DND-41 (cell line): ENCODE results near the gene AMZ2.
"Not testable (repeated sequence)": the region's sequence is repeated elsewhere in the genome, so short reads cannot be mapped to it uniquely, and the experiment has no call there.

Source experiments
- ATAC-seq: fragments of 200-7000 bp; cut with Tn5 transposase; 3 replicates; pipeline ENCODE4 v1.9.1; 2021; ENCODE audit warnings: low read depth; ENCODE audit not compliant: insufficient read depth
- DNase-seq: peaks from one replicate; pipeline ENCODE4 v3.0.0-alpha.2; 2020
- H2AFZ ChIP-seq: 2 replicates; pipeline ENCODE4 v1.6.0; 2012; ENCODE audit warnings: low read depth, low read length
- H3K27ac ChIP-seq: 2 replicates; pipeline ENCODE4 v1.5.1; 2012; ENCODE audit warnings: low read length, inconsistent platforms
- H3K27me3 ChIP-seq: fragments of 200-600 bp; sonication (generic); 2 replicates; pipeline ENCODE4 v1.6.0; 2012; ENCODE audit warnings: low read length, mild to moderate bottlenecking, inconsistent platforms; ENCODE audit not compliant: insufficient read depth, poor library complexity
- H3K36me3 ChIP-seq: 2 replicates; pipeline ENCODE4 v1.5.1; 2012; ENCODE audit warnings: low read length, inconsistent platforms; ENCODE audit not compliant: insufficient read depth
- H3K4me1 ChIP-seq: 2 replicates; pipeline ENCODE4 v1.5.1; 2012; ENCODE audit warnings: mild to moderate bottlenecking, low read length; ENCODE audit not compliant: insufficient read depth
- H3K4me2 ChIP-seq: 2 replicates; pipeline ENCODE4 v1.6.0; 2012; ENCODE audit warnings: mild to moderate bottlenecking, moderate library complexity, low read length, inconsistent platforms; ENCODE audit not compliant: insufficient read depth
- H3K4me3 ChIP-seq, 2 experiments: fragments of 200-600 bp in 1 of 2; shearing (Covaris generic) in 1 of 2; 2 replicates each; pipeline ENCODE4 v1.5.1; 2012 to 2016; ENCODE audit warnings: inconsistent platforms in 2 of 2, low read length in 2 of 2, mild to moderate bottlenecking in 2 of 2, low read depth in 1 of 2, moderate library complexity in 1 of 2
- H3K79me2 ChIP-seq: 2 replicates; pipeline ENCODE4 v1.6.0; 2012; ENCODE audit warnings: low read length, inconsistent platforms; ENCODE audit not compliant: insufficient read depth
- H3K9ac ChIP-seq: 2 replicates; pipeline ENCODE4 v1.6.0; 2012; ENCODE audit warnings: low read depth, mild to moderate bottlenecking, inconsistent platforms, low read length, moderate library complexity
- H3K9me3 ChIP-seq: 2 replicates; pipeline ENCODE4 v1.5.1; 2012; ENCODE audit warnings: low read length, moderate library complexity, mild to moderate bottlenecking, inconsistent platforms; ENCODE audit not compliant: insufficient read depth, severe bottlenecking
- H4K20me1 ChIP-seq: 2 replicates; pipeline ENCODE4 v1.6.0; 2012; ENCODE audit warnings: low read length; ENCODE audit not compliant: insufficient read depth
- CTCF ChIP-seq: IDR thresholded peaks from 2 replicates; pipeline ENCODE4 v1.5.1; 2012; ENCODE audit warnings: borderline replicate concordance, low read length, moderate library complexity, mild to moderate bottlenecking; ENCODE audit not compliant: poor library complexity, severe bottlenecking; ENCODE audit errors: extremely low read depth
- EZH2 ChIP-seq: IDR thresholded peaks from 3 replicates; pipeline ENCODE4 v1.6.1; 2012; ENCODE audit warnings: borderline replicate concordance, low read depth, mild to moderate bottlenecking, moderate library complexity, low read length, inconsistent platforms; ENCODE audit not compliant: severe bottlenecking

The AMZ2 gene

GRCh38 chr17:68260051-68260762 lies 12.4 kb downstream of the AMZ2 start:
- H3K36me3 ChIP-seq = peaks cover 7% of the 10 kb centered on the region; the same call in 1 of the 2 replicates
- no peak for TF ChIP-seq EZH2
- no peak for TF ChIP-seq CTCF

GRCh38 chr17:68262467-68262866 lies 14.6 kb downstream of the AMZ2 start:
- not testable (repeated sequence) for H2AFZ ChIP-seq, H3K4me3 ChIP-seq, H3K9ac ChIP-seq, H3K4me2 ChIP-seq, ATAC-seq, H3K27me3 ChIP-seq, H4K20me1 ChIP-seq, H3K79me2 ChIP-seq, H3K27ac ChIP-seq, H3K9me3 ChIP-seq, H3K36me3 ChIP-seq, DNase-seq
- H3K4me1 ChIP-seq = peaks cover 53% of the 10 kb centered on the region

More at GRCh38 chr17:68260051-68260762, 12.4 kb downstream of the AMZ2 start:
- Histone ChIP-seq H3K9me3 (no peaks in the 10 kb centered on the region), H3K9ac (peak overlapping the region; percentile 24), H4K20me1 (no peaks in the 10 kb centered on the region), H3K4me3 (no peak overlapping the region), H2AFZ (no peak overlapping the region), H3K27me3 (no peaks in the 10 kb centered on the region), H3K27ac (peak overlapping the region; percentile 64), H3K79me2 (no peaks in the 10 kb centered on the region), H3K4me1 (peaks cover 73% of the 10 kb centered on the region), H3K4me2 (no peak overlapping the region)
- ATAC-seq (no peak), DNase-seq (no peak)

- H3K79me2 ChIP-seq, H4K20me1 ChIP-seq, H3K9me3 ChIP-seq, H3K27me3 ChIP-seq, H3K9ac ChIP-seq, H3K4me3 ChIP-seq, H2AFZ ChIP-seq: not testable (repeated sequence)
- ATAC-seq (peak; percentile 52), DNase-seq (peak; percentile 52)
- H3K27ac ChIP-seq = peak overlapping the region; percentile 48
- peak; percentile 71 for TF ChIP-seq CTCF
- H3K4me2 ChIP-seq = peak overlapping the region; percentile 3; the same call in 1 of the 2 replicates
- H3K36me3 ChIP-seq = peaks cover 11% of the 10 kb centered on the region; the same call in 1 of the 2 replicates
- peaks cover 46% of the 10 kb centered on the region for H3K4me1 ChIP-seq
Observed at GRCh38 chr17:68263101-68263681, 15.3 kb downstream of the AMZ2 start.

- not testable (repeated sequence) for ATAC-seq, H3K79me2 ChIP-seq, H3K9me3 ChIP-seq, DNase-seq, H2AFZ ChIP-seq, H3K27ac ChIP-seq, H3K4me3 ChIP-seq, H3K9ac ChIP-seq, H3K4me2 ChIP-seq, H3K27me3 ChIP-seq, H4K20me1 ChIP-seq
- H3K36me3 ChIP-seq = peaks cover 20% of the 10 kb centered on the region; the same call in 1 of the 2 replicates
- H3K4me1 ChIP-seq = peaks cover 20% of the 10 kb centered on the region
Observed at GRCh38 chr17:68265833-68266232, 18.0 kb downstream of the AMZ2 start.
